Measurements from ENCODE around the gene CNKSR1. TPM values are rescaled to one million over a fixed set of nuclear protein-coding genes. Genes with fewer than 3 reads are reported as not detected.

CNKSR1 gene, protein sequence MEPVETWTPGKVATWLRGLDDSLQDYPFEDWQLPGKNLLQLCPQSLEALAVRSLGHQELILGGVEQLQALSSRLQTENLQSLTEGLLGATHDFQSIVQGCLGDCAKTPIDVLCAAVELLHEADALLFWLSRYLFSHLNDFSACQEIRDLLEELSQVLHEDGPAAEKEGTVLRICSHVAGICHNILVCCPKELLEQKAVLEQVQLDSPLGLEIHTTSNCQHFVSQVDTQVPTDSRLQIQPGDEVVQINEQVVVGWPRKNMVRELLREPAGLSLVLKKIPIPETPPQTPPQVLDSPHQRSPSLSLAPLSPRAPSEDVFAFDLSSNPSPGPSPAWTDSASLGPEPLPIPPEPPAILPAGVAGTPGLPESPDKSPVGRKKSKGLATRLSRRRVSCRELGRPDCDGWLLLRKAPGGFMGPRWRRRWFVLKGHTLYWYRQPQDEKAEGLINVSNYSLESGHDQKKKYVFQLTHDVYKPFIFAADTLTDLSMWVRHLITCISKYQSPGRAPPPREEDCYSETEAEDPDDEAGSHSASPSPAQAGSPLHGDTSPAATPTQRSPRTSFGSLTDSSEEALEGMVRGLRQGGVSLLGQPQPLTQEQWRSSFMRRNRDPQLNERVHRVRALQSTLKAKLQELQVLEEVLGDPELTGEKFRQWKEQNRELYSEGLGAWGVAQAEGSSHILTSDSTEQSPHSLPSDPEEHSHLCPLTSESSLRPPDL
- 10.6 to 20.2 TPM (median 12.8 TPM) in 3 replicates for polyA plus RNA-seq
- polyA plus RNA-seq (2011; ENCODE audit: low read depth): 10.3 TPM
- polyA plus RNA-seq (2011; cell fraction: cytosol; rRNA removed): 9.7 and 12.0 TPM in 2 replicates
- polyA plus RNA-seq (2011; cell fraction: nucleus; rRNA removed): 77.0 and 91.7 TPM in 2 replicates
- polyA plus RNA-seq (2012; ENCODE audit: low replicate concordance): 20.3 and 20.9 TPM in 2 replicates
- 24.3 to 57.7 TPM (median 27.2 TPM) in 3 replicates for polyA minus RNA-seq
- 20.3 TPM for polyA minus RNA-seq (2011; cell fraction: cytosol; rRNA and poly(A)+ RNA removed)
- polyA minus RNA-seq (2011; cell fraction: nucleus; rRNA and poly(A)+ RNA removed): 31.7 and 44.1 TPM in 2 replicates

GRCh38 chr1:26177182-26177684, at the start of gene CNKSR1:
TSS of gene CNKSR1 (plus strand) at chr1:26177491. CDS start at chr1:26177548, 57 bp downstream.
- TF ChIP-seq EZH2 (IDR thresholded peaks at IDR 0.05; ENCODE audit: low read length): no peak
- TF ChIP-seq, protein P1, sequence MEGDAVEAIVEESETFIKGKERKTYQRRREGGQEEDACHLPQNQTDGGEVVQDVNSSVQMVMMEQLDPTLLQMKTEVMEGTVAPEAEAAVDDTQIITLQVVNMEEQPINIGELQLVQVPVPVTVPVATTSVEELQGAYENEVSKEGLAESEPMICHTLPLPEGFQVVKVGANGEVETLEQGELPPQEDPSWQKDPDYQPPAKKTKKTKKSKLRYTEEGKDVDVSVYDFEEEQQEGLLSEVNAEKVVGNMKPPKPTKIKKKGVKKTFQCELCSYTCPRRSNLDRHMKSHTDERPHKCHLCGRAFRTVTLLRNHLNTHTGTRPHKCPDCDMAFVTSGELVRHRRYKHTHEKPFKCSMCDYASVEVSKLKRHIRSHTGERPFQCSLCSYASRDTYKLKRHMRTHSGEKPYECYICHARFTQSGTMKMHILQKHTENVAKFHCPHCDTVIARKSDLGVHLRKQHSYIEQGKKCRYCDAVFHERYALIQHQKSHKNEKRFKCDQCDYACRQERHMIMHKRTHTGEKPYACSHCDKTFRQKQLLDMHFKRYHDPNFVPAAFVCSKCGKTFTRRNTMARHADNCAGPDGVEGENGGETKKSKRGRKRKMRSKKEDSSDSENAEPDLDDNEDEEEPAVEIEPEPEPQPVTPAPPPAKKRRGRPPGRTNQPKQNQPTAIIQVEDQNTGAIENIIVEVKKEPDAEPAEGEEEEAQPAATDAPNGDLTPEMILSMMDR (optimal IDR thresholded peaks at IDR 0.05 in 1 of 3, IDR thresholded peaks at IDR 0.05 in 1 of 3, conservative IDR thresholded peaks at IDR 0.05 in 1 of 3; ENCODE audit: extremely low read depth in 1 of 3, insufficient read depth in 2 of 3, low read length in 3 of 3): peak; percentile 33 to 52 (median 51)
- FAIRE-seq (peak; percentile 55), DNase-seq (ENCODE audit: low read depth, low spot score) (peak; percentile 48)
- peaks cover 25% of the 10 kb centered on the region for H3K4me1 ChIP-seq (ENCODE audit: control insufficient read depth, extremely low read depth, insufficient read depth, low read length)
- H3K4me3 ChIP-seq (ENCODE audit: control insufficient read depth in 2 of 3, extremely low read depth in 1 of 3, insufficient read depth in 2 of 3, low read depth in 1 of 3, low read length in 3 of 3): peak within 1 kb of the TSS; percentile 68 to 82 (median 76)
- H3K79me2 ChIP-seq (ENCODE audit: control insufficient read depth, insufficient read depth, low read length): peaks cover 9% of the 10 kb centered on the region
- H3K27ac ChIP-seq (ENCODE audit: control insufficient read depth, insufficient read depth, low read length): peak within 1 kb of the TSS; percentile 83
- H2AFZ ChIP-seq (ENCODE audit: control insufficient read depth, low read length): peak within 1 kb of the TSS; percentile 92
- dilution Hi-C loops (cut with MboI; ENCODE audit: extremely low pct_ligation_motif_present, low sequenced_read_pairs): no loop called here
- H3K9ac ChIP-seq (ENCODE audit: control insufficient read depth, extremely low read depth, insufficient read depth, low read length): peak within 1 kb of the TSS; percentile 85
- no peaks in the 10 kb centered on the region for H3K9me3 ChIP-seq (ENCODE audit: control insufficient read depth, low read depth, low read length)
- H3K36me3 ChIP-seq (ENCODE audit: control insufficient read depth in 2 of 2, extremely low read depth in 1 of 2, insufficient read depth in 2 of 2, low read length in 2 of 2): peaks cover 6 to 9% of the 10 kb centered on the region in 2 experiments
- no peaks in the 10 kb centered on the region for H3K27me3 ChIP-seq (ENCODE audit: control insufficient read depth, extremely low read depth, insufficient read depth, low read length)
- H3K9me1 ChIP-seq (ENCODE audit: control insufficient read depth, extremely low read depth, insufficient read depth, low read length): no peaks in the 10 kb centered on the region
- peak within 1 kb of the TSS; percentile 92 for H3K4me2 ChIP-seq (ENCODE audit: control insufficient read depth, extremely low read depth, insufficient read depth, low read depth, low read length)
- H4K20me1 ChIP-seq (ENCODE audit: control insufficient read depth, extremely low read depth, insufficient read depth, low read length): no peaks in the 10 kb centered on the region

- DNase-seq (ENCODE audit: low read depth, low spot score): no peak
- dilution Hi-C loops (cut with MboI; ENCODE audit: extremely low pct_ligation_motif_present, low sequenced_read_pairs): no loop called here
- TF ChIP-seq, protein P1 (optimal IDR thresholded peaks at IDR 0.05 in 1 of 3, IDR thresholded peaks at IDR 0.05 in 1 of 3, conservative IDR thresholded peaks at IDR 0.05 in 1 of 3; ENCODE audit: extremely low read depth in 1 of 3, insufficient read depth in 2 of 3, low read length in 3 of 3): no peak
- no peak for TF ChIP-seq EZH2 (IDR thresholded peaks at IDR 0.05; ENCODE audit: low read length)
Measured at GRCh38 chr1:26129778-26130177, 47.5 kb upstream of the CNKSR1 start.

More at GRCh38 chr1:26129778-26130177, 47.5 kb upstream of the CNKSR1 start:
- Histone ChIP-seq H3K9ac (ENCODE audit: control insufficient read depth, extremely low read depth, insufficient read depth, low read length) (no peak overlapping the region), H3K36me3 (ENCODE audit: control insufficient read depth in 2 of 2, extremely low read depth in 1 of 2, insufficient read depth in 2 of 2, low read length in 2 of 2) (no peaks in the 10 kb centered on the region), H3K9me1 (ENCODE audit: control insufficient read depth, extremely low read depth, insufficient read depth, low read length) (no peaks in the 10 kb centered on the region), H3K4me2 (ENCODE audit: control insufficient read depth, extremely low read depth, insufficient read depth, low read depth, low read length) (no peak overlapping the region), H4K20me1 (ENCODE audit: control insufficient read depth, extremely low read depth, insufficient read depth, low read length) (no peaks in the 10 kb centered on the region), H2AFZ (ENCODE audit: control insufficient read depth, low read length) (no peak overlapping the region), H3K4me1 (ENCODE audit: control insufficient read depth, extremely low read depth, insufficient read depth, low read length) (peaks cover 22% of the 10 kb centered on the region), H3K79me2 (ENCODE audit: control insufficient read depth, insufficient read depth, low read length) (no peaks in the 10 kb centered on the region), H3K9me3 (ENCODE audit: control insufficient read depth, low read depth, low read length) (no peaks in the 10 kb centered on the region), H3K27me3 (ENCODE audit: control insufficient read depth, extremely low read depth, insufficient read depth, low read length) (no peaks in the 10 kb centered on the region), H3K4me3 (ENCODE audit: control insufficient read depth in 2 of 3, extremely low read depth in 1 of 3, insufficient read depth in 2 of 3, low read depth in 1 of 3, low read length in 3 of 3) (no peak overlapping the region), H3K27ac (ENCODE audit: control insufficient read depth, insufficient read depth, low read length) (no peak overlapping the region)
- FAIRE-seq: no peak

All from keratinocyte (primary cell).